GM10248 (cell line): ENCODE data around the gene TCF12.
"Not testable (repeated sequence)": the region's sequence is repeated elsewhere in the genome, so short reads cannot be mapped to it uniquely, and the experiment has no call there.

ENCODE experiments used
- CTCF ChIA-PET: fragments of 300-600 bp; sonication (Branson Sonifier 250); formaldehyde crosslinking; extraction: SDS; loops from one replicate; lab custom pipeline; 2021; ENCODE audit warnings: antibody characterized with exemption; lab: Yijun Ruan, JAX
- POLR2A ChIA-PET: fragments of 350-650 bp; sonication (Branson Sonifier 250); formaldehyde crosslinking; extraction: SDS; loops from one replicate; lab custom pipeline; 2020; ENCODE audit warnings: antibody characterized with exemption; lab: Yijun Ruan, JAX
- DNase-seq: peaks from one replicate; pipeline ENCODE4 v3.0.0; 2012; ENCODE audit errors: extremely low spot score
- TF ChIP-seq, protein P1 (sequence below): IDR thresholded peaks from 2 replicates; pipeline ENCODE4 v1.5.1; 2012; ENCODE audit warnings: mild to moderate bottlenecking, low read depth; ENCODE audit errors: extremely low read depth, missing control alignments, control extremely low read depth

TCF12 gene

DNA sequence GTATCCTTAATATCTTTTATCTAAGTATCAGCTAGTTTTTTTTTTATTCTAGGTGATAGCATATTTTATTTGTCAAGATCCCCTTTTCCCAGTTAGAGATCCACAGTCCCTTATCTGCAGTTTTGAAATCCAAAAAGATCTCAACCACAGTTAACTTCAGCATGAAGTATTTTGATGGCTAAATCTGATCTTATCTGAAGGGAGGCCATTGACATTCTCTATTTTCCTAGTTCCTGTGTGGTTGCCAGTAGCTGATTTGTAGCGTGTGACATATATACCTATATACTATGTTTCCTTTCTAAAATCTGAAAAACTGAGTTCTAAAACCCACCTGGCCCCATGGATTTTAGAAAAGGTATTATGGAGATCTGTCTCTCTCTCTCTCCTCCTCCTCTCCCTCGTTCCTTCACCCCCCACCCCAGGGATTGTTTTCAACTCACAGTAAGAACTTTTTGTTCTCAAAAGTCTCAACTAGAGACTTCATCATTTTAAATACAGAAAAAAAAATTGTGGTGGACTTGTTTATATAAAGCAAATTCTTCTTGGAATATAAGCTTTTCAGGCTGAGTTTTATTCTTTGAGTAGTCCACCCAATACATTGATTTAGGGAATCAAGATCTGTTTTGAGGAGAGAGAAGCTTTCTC, 12.3 kb downstream of the TCF12 start:
- no peak for DNase-seq
- CTCF ChIA-PET, result interaction anchor here (0.8 to 2.0 kb wide), 5 partner anchors 10 to 207 kb away, joined by 3 to 5 read pairs (median 3); no protein-coding TSS in a partner anchor

DNA sequence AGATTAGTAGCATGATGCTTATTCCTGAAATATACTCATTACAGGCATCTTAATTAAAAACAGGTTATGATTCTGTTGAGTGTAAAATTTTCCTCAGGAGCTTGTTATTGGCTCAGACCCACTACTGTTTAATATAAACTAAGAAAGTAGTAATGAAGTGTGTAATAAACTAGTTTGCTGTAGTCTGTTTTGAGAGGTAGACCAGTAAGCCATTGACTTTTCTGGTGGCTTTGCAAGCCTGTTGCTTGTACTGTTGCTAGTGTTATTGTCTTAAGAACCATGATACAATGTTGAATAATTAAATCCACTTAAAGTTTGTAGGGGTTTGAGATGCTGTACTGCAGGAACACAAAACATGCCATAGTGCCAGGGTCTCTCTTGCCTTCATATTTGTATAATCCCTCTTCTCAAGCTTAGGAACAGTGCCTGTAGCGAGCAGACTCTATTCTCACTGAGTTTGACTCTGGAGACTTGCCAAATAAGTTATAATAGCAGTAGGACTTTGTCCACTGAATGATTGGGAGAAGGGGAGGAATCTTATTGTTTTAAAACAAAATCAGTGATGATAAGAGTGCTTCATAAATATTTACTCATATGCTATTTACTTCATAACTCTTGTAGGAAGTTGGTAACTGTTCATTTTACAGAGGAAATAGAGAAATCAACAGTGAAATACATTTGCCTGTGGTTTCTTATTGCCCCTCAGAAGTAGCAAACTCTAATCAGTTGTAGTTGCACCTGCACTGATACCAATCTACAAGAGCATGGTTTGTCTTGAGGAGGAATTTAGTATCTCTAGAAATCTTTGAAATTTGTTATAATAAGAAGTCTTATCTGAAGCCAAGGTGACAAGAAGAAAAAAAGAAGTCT, 13.4 kb downstream of the TCF12 start:
- ChIA-PET POLR2A (no interaction called here), CTCF (interaction anchor here (0.8 to 2.0 kb wide), 5 partner anchors 9 to 206 kb away, joined by 3 to 5 read pairs (median 3); no protein-coding TSS in a partner anchor)
- TF ChIP-seq, protein P1, sequence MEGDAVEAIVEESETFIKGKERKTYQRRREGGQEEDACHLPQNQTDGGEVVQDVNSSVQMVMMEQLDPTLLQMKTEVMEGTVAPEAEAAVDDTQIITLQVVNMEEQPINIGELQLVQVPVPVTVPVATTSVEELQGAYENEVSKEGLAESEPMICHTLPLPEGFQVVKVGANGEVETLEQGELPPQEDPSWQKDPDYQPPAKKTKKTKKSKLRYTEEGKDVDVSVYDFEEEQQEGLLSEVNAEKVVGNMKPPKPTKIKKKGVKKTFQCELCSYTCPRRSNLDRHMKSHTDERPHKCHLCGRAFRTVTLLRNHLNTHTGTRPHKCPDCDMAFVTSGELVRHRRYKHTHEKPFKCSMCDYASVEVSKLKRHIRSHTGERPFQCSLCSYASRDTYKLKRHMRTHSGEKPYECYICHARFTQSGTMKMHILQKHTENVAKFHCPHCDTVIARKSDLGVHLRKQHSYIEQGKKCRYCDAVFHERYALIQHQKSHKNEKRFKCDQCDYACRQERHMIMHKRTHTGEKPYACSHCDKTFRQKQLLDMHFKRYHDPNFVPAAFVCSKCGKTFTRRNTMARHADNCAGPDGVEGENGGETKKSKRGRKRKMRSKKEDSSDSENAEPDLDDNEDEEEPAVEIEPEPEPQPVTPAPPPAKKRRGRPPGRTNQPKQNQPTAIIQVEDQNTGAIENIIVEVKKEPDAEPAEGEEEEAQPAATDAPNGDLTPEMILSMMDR, result no peak
- no peak for DNase-seq

More for the DNA sequence above, 12.3 kb downstream of the TCF12 start:
- TF ChIP-seq, protein P1, result no peak
- POLR2A ChIA-PET, result interaction anchor here (0.7 kb wide), 2 partner anchors 9 to 130 kb away, joined by 3 read pairs; no protein-coding TSS in a partner anchor

DNA sequence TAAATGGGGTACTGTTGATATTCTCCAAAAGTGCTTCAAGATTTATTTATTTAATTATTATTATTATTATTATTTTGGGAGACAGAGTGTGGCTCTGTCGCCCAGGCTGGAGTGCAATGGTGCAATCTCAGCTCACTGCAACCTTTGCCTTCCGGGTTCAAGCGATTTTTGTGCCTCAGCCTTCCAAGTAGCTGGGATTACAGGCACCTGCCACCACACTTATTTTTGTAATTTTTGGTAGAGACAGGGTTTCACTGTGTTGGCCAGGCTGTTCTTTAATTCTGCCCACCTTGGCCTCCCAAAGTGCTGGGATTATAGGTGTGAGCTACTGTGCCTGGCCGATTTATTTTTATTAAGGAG, 14.0 kb downstream of the TCF12 start:
- CTCF ChIA-PET, POLR2A ChIA-PET, DNase-seq: not testable (repeated sequence)

DNA sequence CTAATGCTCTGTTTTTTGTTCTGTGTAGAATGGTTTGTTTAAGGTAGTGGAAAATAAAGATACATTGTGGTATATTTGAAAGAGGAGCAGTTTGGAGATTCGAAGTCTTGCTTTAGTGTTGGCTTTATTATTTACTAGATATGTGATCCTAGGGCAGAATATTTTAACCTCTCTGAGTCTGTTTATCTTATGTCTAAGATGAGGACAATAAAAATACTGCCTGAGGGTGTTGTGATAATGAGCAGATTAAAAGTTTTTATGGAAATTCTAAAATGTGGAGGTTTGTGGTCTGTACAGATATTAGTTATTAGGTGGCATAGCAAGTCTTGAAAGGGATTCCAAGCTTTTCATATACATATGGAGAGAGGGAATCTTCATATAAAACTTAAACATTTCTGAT, 15.0 kb downstream of the TCF12 start:
- TF ChIP-seq, protein P1, result no peak

DNA sequence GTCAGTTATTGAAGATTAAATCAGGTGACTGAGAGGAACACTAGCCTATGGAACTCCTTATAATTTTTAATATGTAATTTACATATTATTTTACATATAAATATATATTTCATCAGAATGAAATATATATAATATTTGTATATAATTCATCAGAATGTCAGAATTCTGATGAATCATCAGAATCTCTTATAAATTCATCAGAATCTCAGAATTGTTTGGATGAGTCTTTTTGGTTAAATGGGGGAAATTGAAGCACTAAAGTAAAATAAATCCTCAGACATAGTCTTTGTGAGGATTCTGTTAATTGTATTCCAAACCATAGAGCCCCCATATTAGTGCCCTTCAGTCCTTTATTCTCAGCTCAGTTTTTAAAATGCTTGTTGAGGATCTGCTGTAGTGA, 15.4 kb downstream of the TCF12 start:
- ChIA-PET POLR2A (no interaction called here), CTCF (no interaction called here)
- no peak for DNase-seq
- TF ChIP-seq, protein P1, result no peak

More for the DNA sequence above, 15.0 kb downstream of the TCF12 start:
- no peak for DNase-seq
- CTCF ChIA-PET, result no interaction called here
- POLR2A ChIA-PET, result no interaction called here

DNA sequence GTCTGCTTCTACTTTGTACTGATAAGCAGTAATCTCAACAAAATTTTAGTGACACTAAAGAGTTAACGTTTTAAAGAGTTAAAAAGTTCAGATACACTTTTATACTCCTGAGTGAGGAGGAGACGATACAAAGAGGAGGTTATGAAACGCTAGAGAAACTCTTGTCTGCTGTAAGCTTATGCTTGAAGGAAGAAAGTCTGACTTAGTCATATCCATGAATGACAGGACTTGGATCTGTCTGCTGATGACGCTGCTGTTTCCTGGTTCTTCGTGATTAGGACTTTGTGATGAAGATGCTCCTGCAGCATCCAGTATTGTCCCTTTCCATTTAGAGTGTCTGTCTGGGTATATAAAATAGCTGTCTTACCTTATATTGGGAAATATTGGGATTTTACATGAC, 15.8 kb downstream of the TCF12 start:
- CTCF ChIA-PET, result interaction anchor here (0.8 kb wide), 1 partner anchor 14 kb away, joined by 3 read pairs; no protein-coding TSS in a partner anchor
- no peak for DNase-seq
- TF ChIP-seq, protein P1, result no peak
- POLR2A ChIA-PET, result no interaction called here
